ENCODE data around the gene TM7SF3. TPM values are rescaled to one million over a fixed set of nuclear protein-coding genes. Genes with fewer than 3 reads are reported as not detected.

TM7SF3 gene
- total RNA-seq, 4 donors from 2014 or later: 67.2 to 142 (median 124) TPM

GRCh38 chr12:26976687-26977086 is 37.5 kb downstream of the TM7SF3 start:
- Histone ChIP-seq H3K36me3 (peaks cover 59% of the 10 kb centered on the region), H3K4me1 (no peaks in the 10 kb centered on the region), H3K27me3 (no peaks in the 10 kb centered on the region), H3K4me3 (no peak overlapping the region), H3K27ac (no peak overlapping the region), H3K9me3 (no peaks in the 10 kb centered on the region)
- DNase-seq (ENCODE audit: low spot score in 2 of 2): no peak
- TF ChIP-seq CTCF (IDR thresholded peaks at IDR 0.05) (no peak), EP300 (IDR thresholded peaks at IDR 0.05) (no peak), POLR2A (IDR thresholded peaks at IDR 0.05) (no peak)
- 86% methylated on average over 2 of the region's 2 CpGs for WGBS

- Histone ChIP-seq H3K27me3 (no peaks in the 10 kb centered on the region), H3K4me3 (no peak overlapping the region), H3K4me1 (no peaks in the 10 kb centered on the region), H3K27ac (no peak overlapping the region), H3K9me3 (no peaks in the 10 kb centered on the region), H3K36me3 (peaks cover 53% of the 10 kb centered on the region)
- DNase-seq (ENCODE audit: low spot score in 2 of 2): no peak
- TF ChIP-seq EP300 (IDR thresholded peaks at IDR 0.05): no peak
- no peak for TF ChIP-seq POLR2A (IDR thresholded peaks at IDR 0.05)
- no peak for TF ChIP-seq POLR2AphosphoS5 (IDR thresholded peaks at IDR 0.05)
- TF ChIP-seq CTCF (IDR thresholded peaks at IDR 0.05): no peak
- WGBS: 72% methylated on average over 2 of the region's 2 CpGs
Observed at GRCh38 chr12:26971963-26972362, 42.2 kb downstream of the TM7SF3 start.

- H3K9me3 ChIP-seq: no peaks in the 10 kb centered on the region
- peaks cover 48% of the 10 kb centered on the region for H3K36me3 ChIP-seq
- WGBS: 100% methylated on average over 2 of the region's 2 CpGs
Observed at GRCh38 chr12:26970136-26970535, 44.0 kb downstream of the TM7SF3 start.

GRCh38 chr12:26966842-26967241 is 47.3 kb downstream of the TM7SF3 start:
- 81% methylated on average over 3 of the region's 3 CpGs for WGBS

More at GRCh38 chr12:26970136-26970535, 44.0 kb downstream of the TM7SF3 start:
- Histone ChIP-seq H3K4me1 (no peaks in the 10 kb centered on the region), H3K27ac (no peak overlapping the region), H3K27me3 (no peaks in the 10 kb centered on the region), H3K4me3 (no peak overlapping the region)
- TF ChIP-seq POLR2AphosphoS5 (IDR thresholded peaks at IDR 0.05) (no peak), CTCF (IDR thresholded peaks at IDR 0.05) (no peak), POLR2A (IDR thresholded peaks at IDR 0.05) (no peak), EP300 (IDR thresholded peaks at IDR 0.05) (no peak)
- no peak for DNase-seq (ENCODE audit: low spot score in 2 of 2)

GRCh38 chr12:26963413-26963812 is 50.8 kb downstream of the TM7SF3 start:
- TF ChIP-seq CTCF (IDR thresholded peaks at IDR 0.05): no peak
- no peak for TF ChIP-seq EP300 (IDR thresholded peaks at IDR 0.05)
- no peak for TF ChIP-seq POLR2A (IDR thresholded peaks at IDR 0.05)
- TF ChIP-seq POLR2AphosphoS5 (IDR thresholded peaks at IDR 0.05): no peak
- WGBS: 95% methylated on average over 1 of the region's 1 CpG
- Histone ChIP-seq H3K4me3 (no peak overlapping the region), H3K4me1 (no peaks in the 10 kb centered on the region), H3K9me3 (no peaks in the 10 kb centered on the region), H3K27me3 (no peaks in the 10 kb centered on the region), H3K36me3 (peaks cover 38% of the 10 kb centered on the region), H3K27ac (no peak overlapping the region)
- DNase-seq (ENCODE audit: low spot score in 2 of 2): no peak

More at GRCh38 chr12:26966842-26967241, 47.3 kb downstream of the TM7SF3 start:
- H3K4me1 ChIP-seq: no peaks in the 10 kb centered on the region
- H3K27ac ChIP-seq: no peak overlapping the region
- TF ChIP-seq EP300 (IDR thresholded peaks at IDR 0.05): no peak
- no peak for TF ChIP-seq POLR2AphosphoS5 (IDR thresholded peaks at IDR 0.05)
- TF ChIP-seq CTCF (IDR thresholded peaks at IDR 0.05): no peak
- no peak for TF ChIP-seq POLR2A (IDR thresholded peaks at IDR 0.05)
- H3K27me3 ChIP-seq: no peaks in the 10 kb centered on the region
- H3K9me3 ChIP-seq: no peaks in the 10 kb centered on the region
- no peak for DNase-seq (ENCODE audit: low spot score in 2 of 2)
- H3K4me3 ChIP-seq: no peak overlapping the region
- H3K36me3 ChIP-seq: peaks cover 36% of the 10 kb centered on the region
